ENCODE results near the gene NSMF. TPM values are rescaled to one million over a fixed set of nuclear protein-coding genes. Genes with fewer than 3 reads are reported as not detected.

Gene NSMF
- total and polyA plus RNA-seq, 2 of the 8 experiments (the other 6 are each of a cell fraction or from before 2014, with no cell fraction given): 56.7 to 65.1 TPM

DNA sequence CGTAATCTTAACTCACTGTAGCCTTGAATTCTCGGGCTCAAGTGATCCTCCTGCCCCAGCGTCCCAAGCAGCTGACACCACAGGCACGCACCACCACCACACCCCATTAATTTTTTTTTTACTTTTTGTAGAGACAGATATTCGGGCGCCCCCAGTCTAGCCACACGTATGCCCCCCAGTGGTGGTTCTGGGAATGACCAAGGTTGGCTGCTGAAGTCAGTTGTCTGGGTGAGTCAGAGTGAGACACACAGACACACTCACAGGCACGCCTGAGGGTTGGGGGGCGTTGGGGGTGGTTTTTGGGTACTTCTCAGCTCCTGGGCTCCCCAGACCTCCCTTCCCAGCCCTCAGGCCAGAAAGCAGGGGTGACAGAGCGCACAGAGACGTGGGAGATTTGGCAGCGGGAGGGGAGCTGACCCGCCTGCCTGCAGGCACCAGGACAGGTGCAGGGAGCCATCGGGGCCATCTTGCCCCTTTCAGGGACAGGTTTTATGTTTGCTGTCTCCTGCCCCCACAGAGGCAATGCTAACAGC, 13.8 kb downstream of the NSMF start:
- Histone ChIP-seq H3K23ac (ENCODE audit: insufficient read length) (no peak overlapping the region), H2AFZ (ENCODE audit: low read length) (no peak overlapping the region), H3K14ac (ENCODE audit: insufficient read length) (no peak overlapping the region), H4K91ac (replicated peaks; ENCODE audit: insufficient read length, low read length) (no peak overlapping the region), H2BK12ac (ENCODE audit: low read depth, low read length) (no peak overlapping the region), H4K5ac (ENCODE audit: insufficient read length, low read depth, low read length) (peak overlapping the region; percentile 29), H3K9me3 (ENCODE audit: insufficient read depth in 2 of 2, low read depth in 1 of 2, low read length in 1 of 2) (no peaks in the 10 kb centered on the region), H3K56ac (replicated peaks; ENCODE audit: insufficient read length, low read depth, low read length) (no peak overlapping the region), H3K23me2 (ENCODE audit: low read depth, low read length) (no peaks in the 10 kb centered on the region; the same call in 1 of the 2 replicates), H3K36me3 (ENCODE audit: control insufficient read depth in 2 of 4, insufficient read depth in 4 of 4, low read length in 3 of 4) (peaks cover 0 to 9% (median 3%) of the 10 kb centered on the region in 4 experiments; a peak in 3 of 8 replicates), H3K79me2 (ENCODE audit: control insufficient read depth in 1 of 2, insufficient read depth in 2 of 2, low read length in 2 of 2) (no peaks in the 10 kb centered on the region), H3K27ac (ENCODE audit: low read depth, low read length) (no peak overlapping the region), H2BK120ac (replicated peaks; ENCODE audit: low read depth, low read length) (no peak overlapping the region), H4K20me1 (replicated peaks in 1 of 2; ENCODE audit: control insufficient read depth in 1 of 2, insufficient read depth in 2 of 2, low read length in 2 of 2) (peaks cover 0 to 3% of the 10 kb centered on the region in 2 experiments), H2BK5ac (ENCODE audit: low read depth, low read length) (peak overlapping the region; percentile 49; the same call in 1 of the 2 replicates), H3K9ac (replicated peaks in 1 of 4; ENCODE audit: extremely low read depth in 1 of 4, low read depth in 3 of 4, low read length in 3 of 4) (no peak overlapping the region), H3K4ac (replicated peaks; ENCODE audit: insufficient read length, low read depth, low read length) (no peak overlapping the region), H2BK15ac (ENCODE audit: low read length) (no peak overlapping the region), H3K79me1 (ENCODE audit: low read depth, low read length) (no peaks in the 10 kb centered on the region), H3K4me2 (ENCODE audit: insufficient read depth in 1 of 2, low read depth in 2 of 2, low read length in 2 of 2) (peak overlapping the region in 1 of 2 experiments; percentile 51; a peak in 2 of 4 replicates), H2BK20ac (ENCODE audit: low read length) (no peak overlapping the region), H3K4me3 (ENCODE audit: extremely low read depth in 1 of 4, insufficient read depth in 2 of 4, low read depth in 3 of 4, low read length in 4 of 4) (no peak overlapping the region), H4K8ac (ENCODE audit: extremely low read depth, insufficient read depth, low read length) (no peak overlapping the region), H2AK5ac (ENCODE audit: low read depth, low read length) (no peak overlapping the region), H3K18ac (ENCODE audit: extremely low read depth, low read length) (no peak overlapping the region), H3K27me3 (replicated peaks in 1 of 4; ENCODE audit: control insufficient read depth in 3 of 4, extremely low read depth in 1 of 4, insufficient read depth in 3 of 4, low read length in 3 of 4) (no peaks in the 10 kb centered on the region), H3K4me1 (replicated peaks in 1 of 4; ENCODE audit: control insufficient read depth in 3 of 4, insufficient read depth in 4 of 4, low read length in 3 of 4) (peaks cover 0 to 3% (median under 1%) of the 10 kb centered on the region in 4 experiments; a peak in 3 of 7 replicates)
- ChIA-PET POLR2A (ENCODE audit: partially characterized antibody) (interaction anchor here (0.6 to 4.3 kb wide), 6 partner anchors 8 to 143 kb away, joined by 3 to 28 read pairs (median 4); partner anchors contain the start of genes EXD3 and NOXA1), CTCF (ENCODE audit: partially characterized antibody) (interaction anchor here (0.6 to 4.1 kb wide), 26 partner anchors 9 to 1952 kb away, joined by 3 to 20 read pairs (median 5); partner anchors contain the start of genes NRARP and NSMF)
- DNase-seq (ENCODE audit: low read depth in 1 of 2, low spot score in 2 of 2) (peak in 1 of 2 experiments; percentile 97), FAIRE-seq (no peak)
- 29% methylated on average over 14 of the region's 14 CpGs; no CpG with 5 or more reads in 1 of the 2 experiments for WGBS, 2 experiments (ENCODE audit: extremely low coverage in 1 of 2, insufficient coverage in 1 of 2, insufficient read length in 1 of 2, insufficient replicate concordance in 2 of 2, low coverage in 1 of 2, low lambda C conversion rate in 2 of 2, missing lambda C conversion rate in 1 of 2)
- TF ChIP-seq, protein P1, sequence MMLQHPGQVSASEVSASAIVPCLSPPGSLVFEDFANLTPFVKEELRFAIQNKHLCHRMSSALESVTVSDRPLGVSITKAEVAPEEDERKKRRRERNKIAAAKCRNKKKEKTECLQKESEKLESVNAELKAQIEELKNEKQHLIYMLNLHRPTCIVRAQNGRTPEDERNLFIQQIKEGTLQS (IDR thresholded peaks at IDR 0.05; ENCODE audit: insufficient read depth, low read depth, low read length): no peak
- TF ChIP-seq, protein P2, sequence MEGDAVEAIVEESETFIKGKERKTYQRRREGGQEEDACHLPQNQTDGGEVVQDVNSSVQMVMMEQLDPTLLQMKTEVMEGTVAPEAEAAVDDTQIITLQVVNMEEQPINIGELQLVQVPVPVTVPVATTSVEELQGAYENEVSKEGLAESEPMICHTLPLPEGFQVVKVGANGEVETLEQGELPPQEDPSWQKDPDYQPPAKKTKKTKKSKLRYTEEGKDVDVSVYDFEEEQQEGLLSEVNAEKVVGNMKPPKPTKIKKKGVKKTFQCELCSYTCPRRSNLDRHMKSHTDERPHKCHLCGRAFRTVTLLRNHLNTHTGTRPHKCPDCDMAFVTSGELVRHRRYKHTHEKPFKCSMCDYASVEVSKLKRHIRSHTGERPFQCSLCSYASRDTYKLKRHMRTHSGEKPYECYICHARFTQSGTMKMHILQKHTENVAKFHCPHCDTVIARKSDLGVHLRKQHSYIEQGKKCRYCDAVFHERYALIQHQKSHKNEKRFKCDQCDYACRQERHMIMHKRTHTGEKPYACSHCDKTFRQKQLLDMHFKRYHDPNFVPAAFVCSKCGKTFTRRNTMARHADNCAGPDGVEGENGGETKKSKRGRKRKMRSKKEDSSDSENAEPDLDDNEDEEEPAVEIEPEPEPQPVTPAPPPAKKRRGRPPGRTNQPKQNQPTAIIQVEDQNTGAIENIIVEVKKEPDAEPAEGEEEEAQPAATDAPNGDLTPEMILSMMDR (IDR thresholded peaks at IDR 0.05; ENCODE audit: control extremely low read depth in 1 of 3, insufficient read depth in 1 of 3, low read depth in 1 of 3, low read length in 3 of 3): peak in 2 of 3 experiments; percentile 77 to 89; a peak in 3 of 4 replicates
- TF ChIP-seq RAD21 (IDR thresholded peaks at IDR 0.05 in 1 of 2, conservative IDR thresholded peaks at IDR 0.05 in 1 of 2; ENCODE audit: low read depth in 2 of 2, low read length in 2 of 2) (peak; percentile 56 to 72), JUND (IDR thresholded peaks at IDR 0.05; ENCODE audit: low read length) (0 out of 2 replicates have a peak, but pooled peaks have one; percentile 24), TAF1 (IDR thresholded peaks at IDR 0.05; ENCODE audit: low read depth, low read length) (no peak), EP300 (IDR thresholded peaks at IDR 0.05; ENCODE audit: borderline replicate concordance in 1 of 2, low read depth in 2 of 2, low read length in 2 of 2) (no peak)

Data from H1 (cell line).